CD14-positive monocyte (primary cell): ENCODE data around the gene RIC8A. TPM values are rescaled to one million over a fixed set of nuclear protein-coding genes. Genes with fewer than 3 reads are reported as not detected.

Experiments
- DNase-seq, 3 donors: peaks; one replicate each; pipeline ENCODE4 v3.0.0-alpha.2; 2011 to 2022
- H2AFZ ChIP-seq: 2 replicates; pipeline ENCODE4 v1.6.0; 2012; ENCODE audit warnings: mild to moderate bottlenecking, low read depth, low read length, inconsistent platforms; ENCODE audit not compliant: insufficient read depth, poor library complexity, severe bottlenecking
- H3K27ac ChIP-seq, 2 donors: 1 replicate in 1 of 2; 2 replicates in 1 of 2; pipeline ENCODE4 v1.5.1; 2012 to 2013; ENCODE audit warnings: low read length in 2 of 2, control low read depth in 1 of 2, inconsistent platforms in 1 of 2, low read depth in 1 of 2, mild to moderate bottlenecking in 1 of 2
- H3K27me3 ChIP-seq, 2 donors: one replicate each; pipeline versions ENCODE4 v1.6.0 to v1.6.1; 2011 to 2013; ENCODE audit warnings: low read length in 2 of 2; ENCODE audit not compliant: control insufficient read depth in 2 of 2, insufficient read depth in 2 of 2
- H3K36me3 ChIP-seq, 2 donors: replicated peaks in 1 of 2; 1 replicate in 1 of 2; 2 replicates in 1 of 2; pipeline versions ENCODE4 v1.5.1 to v1.6.1; 2012 to 2013; ENCODE audit warnings: low read length in 2 of 2, control low read depth in 1 of 2, inconsistent platforms in 1 of 2, mild to moderate bottlenecking in 1 of 2; ENCODE audit not compliant: insufficient read depth in 2 of 2, control insufficient read depth in 1 of 2
- H3K4me1 ChIP-seq, 2 donors: 1 replicate in 1 of 2; 2 replicates in 1 of 2; pipeline versions ENCODE4 v1.5.1 to v1.6.1; 2012 to 2013; ENCODE audit warnings: low read length in 2 of 2, control low read depth in 1 of 2, inconsistent platforms in 1 of 2, mild to moderate bottlenecking in 1 of 2, moderate library complexity in 1 of 2; ENCODE audit not compliant: insufficient read depth in 2 of 2, control insufficient read depth in 1 of 2
- H3K4me2 ChIP-seq: replicated peaks from 2 replicates; pipeline ENCODE3; 2012; ENCODE audit warnings: low read length, moderate library complexity, mild to moderate bottlenecking; ENCODE audit not compliant: poor library complexity, severe bottlenecking; ENCODE audit errors: extremely low read depth
- H3K4me3 ChIP-seq, 3 experiments: fragments of 200-600 bp in 1 of 3; sonication (generic) in 1 of 3; replicated peaks in 1 of 3; 1 replicate in 2 of 3; 2 replicates in 1 of 3; pipeline ENCODE4 v1.5.1; 2011 to 2013; ENCODE audit warnings: low read length in 3 of 3, mild to moderate bottlenecking in 3 of 3, control low read depth in 2 of 3, low read depth in 2 of 3, inconsistent platforms in 1 of 3, moderate library complexity in 1 of 3
- H3K79me2 ChIP-seq: 2 replicates; pipeline ENCODE4 v1.6.0; 2012; ENCODE audit warnings: mild to moderate bottlenecking, control low read depth, inconsistent platforms, low read length, moderate library complexity; ENCODE audit not compliant: insufficient read depth
- H3K9ac ChIP-seq: 2 replicates; pipeline ENCODE4 v1.6.0; 2017; ENCODE audit warnings: low read length, mild to moderate bottlenecking; ENCODE audit not compliant: insufficient read depth, poor library complexity, severe bottlenecking
- H3K9me3 ChIP-seq, 2 donors: replicated peaks in 1 of 2; 1 replicate in 1 of 2; 2 replicates in 1 of 2; pipeline versions ENCODE4 v1.5.1 to v1.6.1; 2012 to 2013; ENCODE audit warnings: low read length in 2 of 2, control low read depth in 1 of 2; ENCODE audit not compliant: control insufficient read depth in 1 of 2, insufficient read depth in 1 of 2
- H4K20me1 ChIP-seq: 2 replicates; pipeline ENCODE4 v1.6.0; 2012; ENCODE audit warnings: mild to moderate bottlenecking, low read length, control low read depth, moderate library complexity; ENCODE audit not compliant: insufficient read depth
- H3K27ac Mint-ChIP-seq, 7 donors: one replicate each; pipeline ENCODE4 v1.8.0; 2020; ENCODE audit warnings: mild to moderate bottlenecking in 7 of 7, mixed read lengths in 7 of 7, moderate library complexity in 6 of 7, inconsistent platforms in 2 of 7
- H3K27me3 Mint-ChIP-seq, 3 donors: one replicate each; pipeline ENCODE4 v1.8.0; 2021 to 2022; ENCODE audit warnings: low read depth in 3 of 3, mild to moderate bottlenecking in 3 of 3, mixed read lengths in 3 of 3, moderate library complexity in 3 of 3, inconsistent platforms in 1 of 3
- H3K36me3 Mint-ChIP-seq, 2 donors: one replicate each; pipeline ENCODE4 v1.8.0; 2020; ENCODE audit warnings: mixed read lengths in 2 of 2, inconsistent platforms in 1 of 2, mild to moderate bottlenecking in 1 of 2
- H3K4me1 Mint-ChIP-seq: one replicate; pipeline ENCODE4 v1.8.0; 2020; ENCODE audit warnings: mild to moderate bottlenecking, mixed read lengths
- H3K4me3 Mint-ChIP-seq, 2 donors: one replicate each; pipeline ENCODE4 v1.8.0; 2020; ENCODE audit warnings: mild to moderate bottlenecking in 2 of 2, mixed read lengths in 2 of 2, moderate library complexity in 1 of 2
- H3K9me3 Mint-ChIP-seq, 7 donors: one replicate each; pipeline ENCODE4 v1.8.0; 2020 to 2022; ENCODE audit warnings: mixed read lengths in 7 of 7, mild to moderate bottlenecking in 6 of 7, moderate library complexity in 6 of 7, inconsistent platforms in 2 of 7
- CTCF ChIP-seq: fragments of 200-600 bp; IDR thresholded peaks from one replicate; pipeline ENCODE4 v1.8.0; 2022; ENCODE audit warnings: antibody characterized with exemption, mild to moderate bottlenecking
- WGBS: methylation state at CpG from one replicate; pipeline ENCODE4 v1.1.5; 2013; ENCODE audit warnings: missing lambda C conversion rate; ENCODE audit not compliant: insufficient coverage; 5-methylcytosine and 5-hydroxymethylcytosine counted together
- intact Hi-C, 2 donors: fragments of 100-400 bp; cut with micrococcal nuclease; formaldehyde crosslinking; loops; one replicate each; pipeline versions ENCODE4 v1.15.0 to v1.15.1; 2023
- polyA plus RNA-seq, 3 donors: library from polyadenylated mRNA; depleted of rRNA in 1 of 3; unstranded in 2 of 3; stranded (reverse) in 1 of 3; fragments of 300-500 nt in 2 of 3; fragments of >200 nt in 1 of 3; fragmentation: Illumina TruSeq in 2 of 3; gene quantifications; 1 replicate in 2 of 3; 2 replicates in 1 of 3; pipeline ENCODE4 v1.2.3, GENCODE V29; 2012 to 2021

The RIC8A gene
- polyA plus RNA-seq, 3 donors = 51.1 to 79.1 (median 56.5) TPM

DNA sequence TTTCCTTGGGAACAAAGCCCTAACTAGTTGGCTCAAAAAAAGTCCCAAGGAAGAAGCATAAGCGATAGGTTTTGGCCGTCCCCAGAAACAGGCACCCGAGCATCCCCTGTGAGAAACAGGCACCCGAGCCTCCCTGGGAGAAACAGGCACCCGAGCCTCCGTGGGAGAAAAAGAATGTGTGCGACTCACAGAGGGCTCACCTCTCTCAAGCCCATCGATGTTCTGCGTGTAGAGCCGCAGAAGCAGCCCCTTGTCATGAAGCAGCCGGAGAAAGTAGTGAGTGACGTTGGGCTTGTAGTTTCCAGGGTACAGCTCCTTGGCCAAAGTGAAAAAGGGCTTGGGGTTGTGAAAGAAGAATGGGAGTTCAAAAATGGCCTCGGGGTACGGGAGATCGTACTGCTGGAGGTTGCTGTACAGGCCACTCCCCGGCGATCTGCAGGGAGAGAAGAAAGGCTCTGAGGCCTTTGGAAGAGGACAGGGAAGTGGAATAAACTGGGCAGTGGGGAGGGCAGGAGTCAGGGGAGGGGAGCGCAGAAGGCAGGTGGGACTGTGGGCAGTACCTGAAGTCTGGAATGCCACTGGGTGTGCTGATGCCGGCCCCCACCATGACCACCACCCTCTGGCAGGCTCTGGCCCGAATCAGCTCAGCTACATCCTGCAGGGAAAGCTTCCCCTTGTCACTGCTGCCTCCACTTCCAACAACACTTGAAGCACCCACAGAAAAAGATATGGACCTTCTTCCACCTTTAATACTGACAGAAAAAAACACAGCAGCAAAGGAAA is 25.5 kb downstream of the RIC8A start:
- TF ChIP-seq CTCF = no peak
- Mint-ChIP-seq H3K4me1 (peaks cover 15% of the 10 kb centered on the region), H3K27ac (no peak overlapping the region), H3K27me3 (peaks cover 0 to 6% (median 1%) of the 10 kb centered on the region in 3 donors), H3K36me3 (peaks cover 17% of the 10 kb centered on the region in 2 donors), H3K9me3 (no peaks in the 10 kb centered on the region), H3K4me3 (no peak overlapping the region)
- no peak overlapping the region for H2AFZ ChIP-seq
- WGBS = 97% methylated on average over 19 of the region's 20 CpGs
- no peak overlapping the region for H3K27ac ChIP-seq
- peaks cover 13% of the 10 kb centered on the region for H3K79me2 ChIP-seq
- H3K4me1 ChIP-seq = peaks cover 17 to 19% of the 10 kb centered on the region in 2 donors
- no peaks in the 10 kb centered on the region for H4K20me1 ChIP-seq
- no peak overlapping the region for H3K4me2 ChIP-seq
- no peaks in the 10 kb centered on the region for H3K36me3 ChIP-seq
- intact Hi-C loops = no loop called here
- no peak overlapping the region for H3K9ac ChIP-seq
- DNase-seq = no peak
- H3K9me3 ChIP-seq = no peaks in the 10 kb centered on the region
- H3K27me3 ChIP-seq = no peaks in the 10 kb centered on the region
- H3K4me3 ChIP-seq = no peak overlapping the region

GRCh38 chr11:235180-235579 is 27.7 kb downstream of the RIC8A start:
- H3K36me3 Mint-ChIP-seq = peaks cover 22 to 23% of the 10 kb centered on the region in 2 donors
- TF ChIP-seq CTCF = no peak

More at GRCh38 chr11:235180-235579, 27.7 kb downstream of the RIC8A start:
- H3K27ac ChIP-seq = no peak overlapping the region
- no peak overlapping the region for H3K9ac ChIP-seq
- H2AFZ ChIP-seq = no peak overlapping the region
- H3K4me1 ChIP-seq = peaks cover 20 to 23% of the 10 kb centered on the region in 2 donors
- peaks cover under 1 to 13% of the 10 kb centered on the region in 2 donors for H3K36me3 ChIP-seq
- H3K79me2 ChIP-seq = peaks cover 32% of the 10 kb centered on the region
- peak overlapping the region; percentile 87 for H3K4me2 ChIP-seq
- no peak for DNase-seq
- H3K27me3 Mint-ChIP-seq = peaks cover 0 to 6% (median 1%) of the 10 kb centered on the region in 3 donors
- no peaks in the 10 kb centered on the region for H3K9me3 ChIP-seq
- H4K20me1 ChIP-seq = peaks cover 8% of the 10 kb centered on the region
- peak overlapping the region in 1 of 7 donors; percentile 82 for H3K27ac Mint-ChIP-seq
- peak overlapping the region in 2 of 3 experiments; percentile 45 to 96 for H3K4me3 ChIP-seq
- peaks cover 24% of the 10 kb centered on the region for H3K4me1 Mint-ChIP-seq
- peak overlapping the region; percentile 82 to 92 for H3K4me3 Mint-ChIP-seq
- no peaks in the 10 kb centered on the region for H3K27me3 ChIP-seq
- WGBS = 93% methylated on average over 8 of the region's 8 CpGs
- intact Hi-C loops = loop anchor here (5.0 kb wide), 3 partner anchors 33 to 272 kb away; partner anchors contain the start of gene RNH1 (in 1 of the 2)
- no peaks in the 10 kb centered on the region for H3K9me3 Mint-ChIP-seq
